Mammary epithelial cell (primary cell): ENCODE data around the gene INVS.

Source experiments
- EZH2 ChIP-seq: IDR thresholded peaks from 2 replicates; pipeline ENCODE4 v1.6.1; 2012; ENCODE audit warnings: low read length, inconsistent platforms, borderline replicate concordance
- TF ChIP-seq, protein P1 (sequence below), 2 donors: IDR thresholded peaks in 1 of 2; conservative IDR thresholded peaks in 1 of 2; 2 replicates each; pipeline ENCODE4 v1.5.1; 2011 to 2012; ENCODE audit warnings: inconsistent platforms in 2 of 2, low read length in 2 of 2, mild to moderate bottlenecking in 2 of 2, control low read depth in 1 of 2, low read depth in 1 of 2; ENCODE audit not compliant: insufficient read depth in 1 of 2; ENCODE audit errors: extremely low read depth in 1 of 2

DNA sequence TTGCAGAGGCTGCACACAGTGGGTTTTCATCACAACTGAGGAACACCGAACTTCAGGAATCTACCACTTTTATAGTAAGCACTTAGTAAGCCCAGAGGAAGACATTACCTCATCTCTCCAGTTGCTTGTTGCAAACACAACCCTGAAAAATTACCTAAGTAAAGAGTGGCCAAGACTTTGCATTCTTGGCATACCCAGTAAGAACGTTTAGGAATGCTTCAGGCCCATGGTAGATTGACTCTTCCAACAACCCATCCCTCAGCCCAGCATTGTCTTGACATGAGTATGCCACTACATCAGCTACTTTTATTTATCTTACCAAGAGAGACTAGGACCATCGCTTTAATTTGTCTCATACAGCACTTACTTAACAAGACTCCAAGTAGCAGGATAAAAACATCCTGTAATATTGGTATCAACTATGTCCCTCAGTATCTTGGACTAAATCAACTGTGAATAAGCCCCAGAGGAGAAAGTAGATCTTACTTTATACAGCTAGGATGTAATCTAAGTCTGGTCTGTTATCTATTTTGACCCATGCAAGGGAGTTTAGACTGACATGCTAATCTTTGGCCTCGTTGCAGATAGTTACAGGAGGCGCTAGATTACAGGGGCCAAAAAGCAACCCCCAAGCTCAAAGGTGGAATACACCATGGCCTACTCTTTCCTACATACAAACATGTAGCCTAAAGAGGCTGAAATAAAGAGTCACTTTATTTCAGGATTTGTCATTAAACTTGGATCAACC, 114.9 kb downstream of the INVS start:
- TF ChIP-seq, protein P1, sequence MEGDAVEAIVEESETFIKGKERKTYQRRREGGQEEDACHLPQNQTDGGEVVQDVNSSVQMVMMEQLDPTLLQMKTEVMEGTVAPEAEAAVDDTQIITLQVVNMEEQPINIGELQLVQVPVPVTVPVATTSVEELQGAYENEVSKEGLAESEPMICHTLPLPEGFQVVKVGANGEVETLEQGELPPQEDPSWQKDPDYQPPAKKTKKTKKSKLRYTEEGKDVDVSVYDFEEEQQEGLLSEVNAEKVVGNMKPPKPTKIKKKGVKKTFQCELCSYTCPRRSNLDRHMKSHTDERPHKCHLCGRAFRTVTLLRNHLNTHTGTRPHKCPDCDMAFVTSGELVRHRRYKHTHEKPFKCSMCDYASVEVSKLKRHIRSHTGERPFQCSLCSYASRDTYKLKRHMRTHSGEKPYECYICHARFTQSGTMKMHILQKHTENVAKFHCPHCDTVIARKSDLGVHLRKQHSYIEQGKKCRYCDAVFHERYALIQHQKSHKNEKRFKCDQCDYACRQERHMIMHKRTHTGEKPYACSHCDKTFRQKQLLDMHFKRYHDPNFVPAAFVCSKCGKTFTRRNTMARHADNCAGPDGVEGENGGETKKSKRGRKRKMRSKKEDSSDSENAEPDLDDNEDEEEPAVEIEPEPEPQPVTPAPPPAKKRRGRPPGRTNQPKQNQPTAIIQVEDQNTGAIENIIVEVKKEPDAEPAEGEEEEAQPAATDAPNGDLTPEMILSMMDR (conservative IDR thresholded peaks at IDR 0.05 in 1 of 2, IDR thresholded peaks at IDR 0.05 in 1 of 2; ENCODE audit: extremely low read depth in 1 of 2, insufficient read depth in 1 of 2, low read depth in 1 of 2, low read length in 2 of 2), result no peak
- no peak for TF ChIP-seq EZH2
